Stimulated activated CD4-positive, alpha-beta T cell treated with anti-CD3 and anti-CD28 coated beads, Interleukin-12 subunit alpha, Interleukin-12 subunit beta, amount 100 ng/mL, for 24 hours (primary cell): Measurements from ENCODE around the gene DDX52.
A peak's percentile ranks its signal among the peaks of the same experiment; 100 is the strongest.
"Not testable (repeated sequence)": the region's sequence is repeated elsewhere in the genome, so short reads cannot be mapped to it uniquely, and the experiment has no call there.

Source experiments
- DNase-seq, 2 experiments: peaks; one replicate each; pipeline ENCODE4 v3.0.0-alpha.2; 2020; ENCODE audit warnings: low read depth in 2 of 2

The DDX52 gene

GRCh38 chr17:37643118-37643766 lies at the start of gene DDX52:
Gene DDX52, minus strand, starts transcription at chr17:37643446. Its CDS starts 26 bp downstream, at chr17:37643420.
- DNase-seq, result peak; percentile 73 to 86

GRCh38 chr17:37691807-37692206 lies 48.6 kb upstream of the DDX52 start:
- DNase-seq, result no peak

GRCh38 chr17:37689317-37689716 lies 46.1 kb upstream of the DDX52 start:
- DNase-seq, result no peak

- DNase-seq, result no peak
Observed at GRCh38 chr17:37683454-37683984, 40.3 kb upstream of the DDX52 start.

- no peak for DNase-seq
Observed at GRCh38 chr17:37682007-37682406, 38.8 kb upstream of the DDX52 start.

GRCh38 chr17:37679995-37680394 lies 36.7 kb upstream of the DDX52 start:
- not testable (repeated sequence) for DNase-seq

- DNase-seq, result no peak
Observed at GRCh38 chr17:37678036-37678435, 34.8 kb upstream of the DDX52 start.

GRCh38 chr17:37677021-37677420 lies 33.8 kb upstream of the DDX52 start:
- no peak for DNase-seq

- DNase-seq, result no peak
Observed at GRCh38 chr17:37676115-37676925, 33.1 kb upstream of the DDX52 start.

GRCh38 chr17:37674511-37674910 lies 31.3 kb upstream of the DDX52 start:
- DNase-seq, result no peak

GRCh38 chr17:37673386-37673785 lies 30.1 kb upstream of the DDX52 start:
- DNase-seq, result no peak

GRCh38 chr17:37672548-37673078 lies 29.4 kb upstream of the DDX52 start:
- no peak for DNase-seq

GRCh38 chr17:37671824-37672547 lies 28.7 kb upstream of the DDX52 start:
- no peak for DNase-seq

GRCh38 chr17:37671028-37671823 lies 28.0 kb upstream of the DDX52 start:
- no peak for DNase-seq

- no peak for DNase-seq
Observed at GRCh38 chr17:37667039-37667438, 23.8 kb upstream of the DDX52 start.

- DNase-seq, result no peak
Observed at GRCh38 chr17:37664214-37664613, 21.0 kb upstream of the DDX52 start.

GRCh38 chr17:37662353-37662752 lies 19.1 kb upstream of the DDX52 start:
- DNase-seq, result no peak

- no peak for DNase-seq
Observed at GRCh38 chr17:37661400-37662014, 18.3 kb upstream of the DDX52 start.

GRCh38 chr17:37659925-37660324 lies 16.7 kb upstream of the DDX52 start:
- no peak for DNase-seq

- DNase-seq, result no peak
Observed at GRCh38 chr17:37657202-37657601, 14.0 kb upstream of the DDX52 start.

- DNase-seq, result no peak
Observed at GRCh38 chr17:37651849-37652248, 8.6 kb upstream of the DDX52 start.
